Islet of Langerhans (tissue), 1 donor: ENCODE measurements around the gene CADM2.
"Not testable (repeated sequence)": the region's sequence is repeated elsewhere in the genome, so short reads cannot be mapped to it uniquely, and the experiment has no call there.

Source experiments
- FAIRE-seq: peaks from one replicate; lab custom pipeline; 2011; peaks lifted over from hg19 to GRCh38; lab: Jason Lieb, UNC

CADM2 gene

DNA sequence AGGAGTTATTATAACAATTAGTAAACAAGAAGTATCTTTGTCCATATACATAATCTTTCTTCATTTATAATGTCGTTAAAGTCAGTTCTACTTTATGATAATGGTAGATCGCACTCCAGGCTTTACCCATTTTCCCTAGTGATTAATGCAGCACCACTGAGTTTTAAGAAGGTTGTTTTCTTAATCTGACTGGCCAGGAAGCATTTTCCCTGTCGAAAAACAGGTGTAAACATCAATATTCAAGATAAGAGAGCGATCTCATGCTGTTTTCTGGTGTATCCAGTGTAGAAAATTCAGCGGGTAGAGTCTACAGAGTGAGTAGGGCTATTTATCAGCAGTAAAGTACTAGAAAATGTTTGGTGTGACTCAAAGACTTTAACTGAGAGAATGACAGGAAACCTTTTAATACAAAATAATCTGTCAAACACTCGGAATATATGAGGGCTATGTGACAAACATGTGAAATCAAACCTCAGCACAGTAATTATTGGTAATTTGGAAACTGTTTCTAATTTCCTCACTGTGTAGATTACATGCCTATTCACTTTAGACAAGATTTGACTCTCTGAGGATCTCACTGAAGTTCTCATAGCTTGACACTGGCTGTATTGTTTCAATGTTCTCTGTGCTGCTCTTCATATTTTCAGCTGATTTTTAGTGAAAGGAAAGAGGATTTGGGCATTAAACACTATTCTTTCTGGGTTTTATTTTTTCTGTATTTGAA is 1019.0 kb downstream of the CADM2 start:
- FAIRE-seq = no peak

DNA sequence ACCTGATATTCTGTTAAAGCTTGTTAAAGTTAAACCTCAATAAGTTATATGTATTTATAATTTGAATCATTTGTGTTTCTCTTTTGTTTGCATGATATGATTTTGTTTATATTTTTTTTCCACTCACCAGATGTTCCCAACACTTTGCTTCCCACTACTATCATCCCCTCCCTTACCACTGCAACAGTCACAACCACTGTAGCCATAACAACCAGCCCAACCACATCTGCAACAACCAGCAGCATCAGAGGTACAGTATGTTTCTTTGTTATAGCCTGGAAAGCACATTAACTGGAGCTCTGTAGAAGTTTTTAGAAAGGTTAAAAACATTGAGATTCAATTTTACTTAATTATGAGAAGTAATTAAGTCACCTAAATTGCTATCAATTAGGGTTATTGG is 1020.2 kb downstream of the CADM2 start:
- no peak for FAIRE-seq

DNA sequence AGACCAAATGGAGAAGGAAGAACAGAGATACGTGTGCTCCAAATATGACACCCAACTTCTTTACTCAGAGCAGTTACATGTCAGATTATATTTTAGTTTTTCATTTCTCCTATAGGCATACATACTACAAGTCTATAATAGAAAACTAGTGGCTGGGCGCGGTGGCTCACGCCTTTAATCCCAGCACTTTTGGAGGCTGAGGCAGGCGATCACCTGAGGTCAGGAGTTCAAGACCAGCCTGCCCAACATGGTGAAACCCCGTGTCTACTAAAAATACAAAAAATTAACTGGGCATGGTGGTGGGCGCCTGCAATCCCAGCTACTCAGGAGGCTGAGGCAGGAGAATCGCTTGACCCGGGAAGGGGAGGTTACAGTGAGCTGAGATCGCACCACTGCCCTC is 1030.8 kb downstream of the CADM2 start:
- FAIRE-seq = not testable (repeated sequence)

DNA sequence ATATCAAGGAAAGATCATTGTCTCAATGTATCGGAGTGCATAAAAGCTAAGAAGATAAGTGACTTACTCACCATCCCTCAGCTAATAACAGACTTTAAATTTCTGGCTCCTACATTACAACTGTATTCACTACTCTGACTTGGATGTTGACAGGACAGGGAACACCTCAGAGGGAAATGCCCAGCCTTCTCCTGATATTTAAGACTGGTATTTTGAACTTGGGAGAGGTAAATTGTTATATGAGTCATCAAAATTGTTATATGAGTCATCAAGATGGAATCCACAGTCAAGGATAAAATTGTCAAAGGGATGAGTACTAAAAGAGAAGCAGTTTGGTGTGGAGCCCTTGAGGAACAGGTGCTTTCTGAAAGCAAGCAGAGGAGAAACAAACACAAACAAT is 1070.8 kb downstream of the CADM2 start:
- no peak for FAIRE-seq

DNA sequence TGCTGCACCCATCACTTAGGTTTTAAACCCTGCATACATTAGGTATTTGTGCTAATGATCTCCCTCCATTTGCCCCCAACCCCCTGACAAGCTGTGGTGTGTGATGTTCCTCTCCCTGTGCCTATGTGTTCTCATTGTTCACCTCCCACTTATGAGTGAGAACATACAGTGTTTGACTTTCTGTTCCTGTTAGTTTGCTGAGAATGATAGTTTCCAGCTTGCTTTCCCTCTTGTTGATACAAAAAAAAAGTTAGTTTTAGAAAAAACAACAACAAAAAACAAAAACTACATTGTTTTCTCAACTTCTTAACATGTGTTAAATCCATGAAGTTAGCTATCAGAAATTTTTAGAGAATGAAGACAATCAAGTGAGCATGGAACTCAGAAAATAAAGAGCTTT is 1079.1 kb downstream of the CADM2 start:
- FAIRE-seq = no peak

DNA sequence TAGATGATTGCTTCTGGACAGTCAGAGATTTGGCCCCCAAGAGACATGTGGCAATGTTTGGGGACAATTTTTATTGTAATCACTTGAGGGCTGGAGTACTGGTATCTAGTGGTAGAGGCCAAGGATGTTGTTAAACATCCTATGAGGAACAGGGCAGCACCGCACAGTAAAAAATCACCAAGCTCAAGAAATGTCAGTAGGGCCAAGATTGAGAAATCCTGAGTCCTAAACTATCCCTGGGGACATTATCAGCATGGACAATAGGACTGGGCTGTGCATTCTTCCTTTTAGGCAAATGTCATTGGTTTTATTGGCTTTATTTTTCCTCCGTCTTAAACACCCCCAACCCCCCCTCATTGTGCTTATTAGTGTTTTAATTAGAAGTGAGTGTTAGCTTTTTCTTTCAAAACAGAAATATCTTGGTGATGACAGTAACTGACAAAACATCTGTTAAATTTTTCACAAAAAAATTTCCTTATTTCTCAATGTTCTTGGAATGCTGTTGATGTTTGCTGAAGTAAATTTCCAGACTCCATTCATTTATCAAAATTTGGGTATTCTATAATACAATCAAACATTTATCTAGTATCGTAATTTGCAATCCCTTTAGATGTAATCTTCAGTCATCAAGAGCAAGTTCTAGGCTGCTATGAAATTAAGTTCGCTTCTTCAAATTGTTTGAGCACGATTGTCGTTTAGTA is 1087.8 kb downstream of the CADM2 start:
- no peak for FAIRE-seq

DNA sequence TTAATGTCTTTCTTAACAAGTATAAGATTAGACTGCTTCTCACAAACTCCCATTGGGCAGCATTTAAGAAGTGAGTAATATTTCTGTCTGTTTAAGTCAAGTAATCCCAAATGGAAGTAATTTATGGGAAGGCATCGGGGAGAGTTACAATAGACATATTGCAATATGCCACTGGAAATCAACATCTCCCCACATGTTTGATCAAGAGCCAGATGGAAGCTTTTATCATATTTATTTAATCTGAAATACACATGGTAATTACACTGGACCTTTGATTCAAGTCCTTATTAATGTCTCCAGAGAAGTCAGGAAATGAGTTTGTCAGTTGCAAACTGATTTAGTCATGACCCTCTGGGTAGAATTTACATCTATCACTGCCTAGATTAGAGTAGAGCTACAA is 1088.4 kb downstream of the CADM2 start:
- peak; percentile 30 for FAIRE-seq

DNA sequence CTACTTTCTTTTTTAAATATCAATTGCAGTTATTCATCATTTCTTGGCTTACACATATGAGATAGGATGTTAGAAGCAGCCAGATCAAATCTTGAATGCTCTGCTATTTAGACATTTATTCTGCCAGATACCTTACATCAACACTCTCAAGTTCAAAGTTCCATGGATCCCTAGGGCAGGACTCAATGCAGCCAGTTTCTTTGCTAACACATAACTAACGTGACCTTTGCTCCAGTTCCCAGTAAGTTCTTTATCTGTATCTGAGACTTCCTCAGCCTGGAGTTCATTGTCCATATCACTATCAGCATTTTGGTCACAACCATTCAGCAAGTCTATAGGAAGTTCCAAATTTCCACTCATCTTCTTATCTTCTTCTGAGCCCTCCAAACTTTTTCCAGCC is 1092.3 kb downstream of the CADM2 start:
- no peak for FAIRE-seq

DNA sequence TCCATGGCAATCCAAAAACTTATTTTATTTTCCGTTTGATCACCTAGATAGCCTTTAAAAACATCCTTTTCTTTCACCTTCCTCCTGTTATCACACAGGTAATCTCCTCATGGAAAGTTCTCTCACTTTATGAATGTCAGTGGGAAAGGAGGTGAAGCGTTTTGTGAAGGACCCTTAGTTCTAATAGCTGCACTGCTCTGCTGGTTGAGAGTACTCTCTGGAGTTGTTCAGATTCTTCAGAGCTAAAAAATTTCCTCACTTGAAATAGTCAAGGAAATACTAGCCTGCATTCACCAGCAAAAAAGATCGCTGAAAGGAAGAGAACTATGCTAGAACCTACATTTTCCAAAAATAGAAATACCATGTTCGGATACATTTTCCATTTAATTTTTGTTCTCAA is 1097.2 kb downstream of the CADM2 start:
- no peak for FAIRE-seq

DNA sequence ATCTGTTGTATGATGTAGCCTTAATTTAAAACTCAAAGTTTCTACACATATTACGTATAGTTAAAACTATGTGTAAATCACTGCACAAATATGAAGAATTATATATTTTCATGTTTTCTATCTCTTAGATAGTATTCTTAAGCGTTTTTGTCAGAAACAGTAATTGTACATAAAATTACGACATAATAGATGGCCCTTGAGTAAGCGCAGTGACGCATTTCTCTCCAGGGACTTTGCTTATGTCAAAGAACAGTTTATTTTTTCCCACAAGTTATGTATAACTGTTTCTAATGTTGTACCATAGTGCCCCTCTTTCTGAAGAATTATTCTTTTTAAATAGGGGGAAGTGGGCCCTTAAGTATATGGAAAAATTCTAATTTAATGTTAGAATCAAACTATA is 1098.2 kb downstream of the CADM2 start:
- no peak for FAIRE-seq

DNA sequence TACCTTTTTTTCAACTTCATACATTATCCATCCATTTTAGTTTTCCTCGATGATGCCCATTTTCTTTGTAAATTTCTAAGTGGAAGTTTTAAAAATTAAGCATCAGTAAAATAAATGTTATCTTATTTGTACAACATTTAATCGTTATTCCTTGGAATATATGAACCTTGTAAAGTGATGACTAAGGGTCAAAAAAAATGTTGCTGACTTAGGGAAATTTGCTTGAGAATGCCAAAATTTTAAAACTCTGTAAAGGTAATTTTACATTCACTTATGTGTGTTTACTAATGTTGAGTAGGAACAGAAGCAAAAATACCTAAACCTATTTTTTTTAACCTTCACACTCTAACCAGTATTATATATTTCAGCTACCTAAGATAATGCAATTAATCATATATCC is 1115.0 kb downstream of the CADM2 start:
- peak; percentile 58 for FAIRE-seq

DNA sequence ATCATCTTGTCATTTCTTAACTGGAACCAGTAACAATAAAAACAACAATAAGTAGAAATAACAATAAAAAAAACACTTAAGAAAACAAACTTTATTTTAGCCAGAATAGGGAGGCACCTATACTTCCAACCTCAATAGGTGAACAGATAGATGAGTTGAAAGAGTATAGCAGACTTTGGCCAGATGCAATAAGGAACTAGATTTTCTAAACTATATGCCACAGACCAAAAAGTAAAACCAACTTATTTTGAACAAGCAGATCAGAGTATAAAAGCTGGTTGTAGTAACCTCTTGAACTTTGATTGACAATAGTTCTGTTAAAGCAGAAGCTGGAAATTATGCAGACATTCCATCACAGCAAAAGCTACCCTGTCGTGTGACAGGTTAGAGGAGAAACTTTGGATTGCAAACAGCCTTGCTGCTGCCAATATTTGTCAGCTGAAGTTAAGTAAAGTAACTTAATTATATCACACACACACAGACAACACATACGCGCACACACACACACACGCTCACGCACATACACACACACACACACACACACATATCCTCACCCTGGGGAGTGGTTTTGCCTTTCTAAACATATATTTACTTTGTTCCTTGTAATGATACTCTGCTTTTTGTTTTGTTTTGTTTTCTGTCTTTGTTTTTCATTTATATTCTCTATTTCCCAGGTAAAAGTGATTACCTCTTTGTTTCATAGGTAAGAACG is 1128.5 kb downstream of the CADM2 start:
- FAIRE-seq = no peak

DNA sequence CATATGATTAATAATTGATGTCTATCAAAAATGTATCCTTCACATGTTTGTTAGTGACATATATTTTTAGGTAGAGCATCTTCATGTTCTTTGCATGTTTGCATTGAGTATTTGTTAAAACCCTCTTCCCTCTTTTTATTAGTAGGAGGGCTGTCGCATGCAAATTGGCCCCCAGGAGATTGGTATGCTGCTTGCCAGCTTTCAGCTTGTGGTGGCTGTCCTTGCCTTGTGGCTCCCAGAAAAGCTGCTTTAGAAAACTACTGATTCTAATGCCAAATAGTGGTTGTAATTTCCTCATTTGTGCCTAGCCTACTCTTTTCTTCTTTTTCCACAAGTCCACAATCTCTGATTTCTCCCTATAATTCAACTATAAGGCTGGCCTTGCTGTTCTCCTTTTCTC is 1145.4 kb downstream of the CADM2 start:
- no peak for FAIRE-seq

DNA sequence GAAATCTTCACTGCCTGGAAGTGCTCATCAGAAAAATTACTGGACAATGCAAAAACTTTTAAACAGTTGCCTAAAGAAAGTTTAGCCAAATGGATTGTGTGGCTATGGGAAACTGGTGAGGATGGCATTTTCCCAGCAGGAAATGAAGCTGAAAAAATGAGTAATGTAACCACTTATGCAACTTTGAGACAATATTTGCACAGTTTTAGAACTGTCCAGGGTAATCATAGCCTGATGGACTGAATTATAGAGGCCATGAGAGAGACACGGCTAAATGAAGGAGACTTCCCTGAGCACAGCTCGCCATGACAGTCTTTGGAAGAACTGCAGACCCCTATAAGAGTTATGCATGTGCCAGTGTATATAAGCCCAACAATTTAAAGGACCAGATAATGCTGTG is 1150.6 kb downstream of the CADM2 start:
- no peak for FAIRE-seq
